ENCODE data around the gene LDLRAP1.

DNA sequence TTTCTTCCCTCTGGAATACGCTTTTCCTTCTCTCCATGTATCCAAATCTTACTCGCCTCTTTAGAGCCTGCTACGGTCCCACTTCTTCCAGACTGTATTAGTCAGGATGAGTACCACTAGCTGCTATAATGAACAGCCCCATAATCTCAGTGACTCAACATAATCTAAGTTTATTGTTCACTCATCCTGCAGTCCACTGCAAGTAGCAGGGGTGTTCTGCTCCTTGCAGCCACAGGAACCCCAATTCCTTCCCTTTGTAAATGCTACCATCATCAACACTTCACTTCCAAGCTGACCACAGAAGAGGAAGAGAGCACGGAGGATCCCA lies 18.1 kb upstream of the LDLRAP1 start:
- TF ChIP-seq, protein P1, sequence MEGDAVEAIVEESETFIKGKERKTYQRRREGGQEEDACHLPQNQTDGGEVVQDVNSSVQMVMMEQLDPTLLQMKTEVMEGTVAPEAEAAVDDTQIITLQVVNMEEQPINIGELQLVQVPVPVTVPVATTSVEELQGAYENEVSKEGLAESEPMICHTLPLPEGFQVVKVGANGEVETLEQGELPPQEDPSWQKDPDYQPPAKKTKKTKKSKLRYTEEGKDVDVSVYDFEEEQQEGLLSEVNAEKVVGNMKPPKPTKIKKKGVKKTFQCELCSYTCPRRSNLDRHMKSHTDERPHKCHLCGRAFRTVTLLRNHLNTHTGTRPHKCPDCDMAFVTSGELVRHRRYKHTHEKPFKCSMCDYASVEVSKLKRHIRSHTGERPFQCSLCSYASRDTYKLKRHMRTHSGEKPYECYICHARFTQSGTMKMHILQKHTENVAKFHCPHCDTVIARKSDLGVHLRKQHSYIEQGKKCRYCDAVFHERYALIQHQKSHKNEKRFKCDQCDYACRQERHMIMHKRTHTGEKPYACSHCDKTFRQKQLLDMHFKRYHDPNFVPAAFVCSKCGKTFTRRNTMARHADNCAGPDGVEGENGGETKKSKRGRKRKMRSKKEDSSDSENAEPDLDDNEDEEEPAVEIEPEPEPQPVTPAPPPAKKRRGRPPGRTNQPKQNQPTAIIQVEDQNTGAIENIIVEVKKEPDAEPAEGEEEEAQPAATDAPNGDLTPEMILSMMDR (IDR thresholded peaks at IDR 0.05), result no peak
- TF ChIP-seq POLR2A (IDR thresholded peaks at IDR 0.05), result no peak

All from heart left ventricle (tissue), 13 donors.